Metanephros (tissue), 1 donor: ENCODE measurements around the gene KCNT1. TPM values are rescaled to one million over a fixed set of nuclear protein-coding genes. Genes with fewer than 3 reads are reported as not detected.

ENCODE experiments used
- total RNA-seq: library from RNA; depleted of rRNA; stranded (reverse); fragments of >200 nt; gene quantifications from one replicate; pipeline ENCODE4 v1.2.3, GENCODE V29; 2014

Gene KCNT1
- 1.8 TPM for total RNA-seq

DNA sequence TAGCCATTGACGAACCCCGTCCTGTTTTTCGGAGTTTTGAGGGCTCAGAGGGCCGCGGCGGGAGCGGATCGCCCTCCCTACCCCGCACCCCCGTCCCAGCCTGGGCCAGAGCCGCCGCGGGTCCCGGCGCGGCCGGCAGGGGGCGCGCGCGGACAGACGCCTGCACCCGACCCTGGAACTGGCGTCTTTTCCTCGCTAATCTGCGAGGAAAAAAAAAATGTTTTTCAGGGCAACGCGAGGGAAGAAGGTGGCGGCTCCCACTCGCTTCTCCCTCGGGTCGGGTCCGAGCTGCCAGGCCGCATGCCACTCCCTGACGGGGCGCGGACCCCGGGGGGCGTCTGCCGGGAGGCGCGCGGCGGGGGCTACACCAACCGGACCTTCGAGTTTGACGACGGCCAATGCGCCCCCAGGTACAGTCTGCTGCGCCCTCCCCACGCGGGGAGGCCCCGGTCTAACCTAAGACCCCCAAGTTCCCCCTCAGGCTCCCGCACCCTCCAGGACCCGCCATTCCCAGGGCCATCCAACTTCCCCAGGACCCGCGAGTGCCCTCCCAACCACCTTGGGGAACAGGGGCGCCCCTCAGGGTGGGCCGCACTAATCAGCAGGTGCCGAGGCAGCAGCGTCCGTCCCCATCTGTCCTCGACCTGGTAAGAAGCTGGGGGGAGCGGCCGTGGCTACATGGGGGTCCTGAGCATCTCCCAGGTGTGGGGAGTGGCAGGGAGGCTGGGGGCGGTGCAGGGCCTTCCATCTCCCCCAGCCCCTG, at the start of gene KCNT1:
KCNT1 (plus strand) TSS at position 227 of the 763 bp plus-strand sequence; CDS start at position 301, 74 bp downstream.

DNA sequence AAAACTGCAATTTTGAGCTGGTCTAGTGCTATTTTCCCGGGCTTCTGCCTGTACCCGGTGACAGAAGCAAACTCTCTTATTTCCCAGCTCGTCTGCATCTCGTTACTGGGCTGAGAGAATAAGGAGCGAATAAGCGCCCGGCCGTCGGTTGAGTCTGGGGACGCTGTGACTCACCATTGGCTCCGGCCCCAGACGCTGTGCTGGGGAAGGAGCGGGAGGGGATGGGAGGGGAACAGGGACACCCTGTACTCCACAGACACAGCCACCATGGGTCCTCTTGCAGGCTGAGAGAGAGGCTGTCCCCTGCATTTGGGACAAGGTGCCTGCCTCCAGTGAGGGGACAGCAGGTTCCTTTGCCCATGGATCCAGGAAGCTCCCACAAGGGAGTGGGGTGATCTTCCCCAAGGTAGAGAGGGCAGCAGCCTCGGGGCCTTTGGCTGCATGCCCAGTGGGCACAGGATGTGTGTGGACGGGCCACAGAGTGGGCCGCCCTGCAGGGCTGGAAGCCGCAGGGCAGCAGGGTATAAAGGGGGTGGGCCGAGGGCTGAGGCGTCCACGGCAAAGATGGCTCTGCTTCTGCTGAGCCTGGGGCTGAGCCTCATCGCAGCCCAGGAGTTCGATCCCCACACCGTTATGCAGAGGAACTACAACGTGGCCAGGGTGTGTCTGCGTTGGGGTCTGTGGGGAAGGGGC, 39.1 kb upstream of the KCNT1 start, which contains the start of gene LCN9:
LCN9 (plus strand) TSS at position 552 of the 693 bp plus-strand sequence; CDS start at position 565, 13 bp downstream.

GRCh38 chr9:135699440-135699839, 2.5 kb upstream of the KCNT1 start, which contains the start of gene SOHLH1:
TSS of gene SOHLH1 (minus strand) at chr9:135699481. CDS start at chr9:135699467, 14 bp downstream.

Other genes with a start within 250 kb of the KCNT1 start
- gene PPP1R26, start 222.4 kb upstream of the KCNT1 start, total RNA-seq = 24.2 TPM
- gene MRPS2, start 201.5 kb upstream of the KCNT1 start, total RNA-seq = 28.3 TPM
- gene LCN1, start 180.7 kb upstream of the KCNT1 start, total RNA-seq = not detected
- 0.64 TPM for gene OBP2A, start 156.1 kb upstream of the KCNT1 start, total RNA-seq
- gene PAEP, start 140.4 kb upstream of the KCNT1 start, total RNA-seq = not detected
- not detected for gene GLT6D1, start 62.6 kb upstream of the KCNT1 start, total RNA-seq
- not detected for gene LCN9, start 38.9 kb upstream of the KCNT1 start, total RNA-seq
- not detected for gene SOHLH1, start 2.7 kb upstream of the KCNT1 start, total RNA-seq
- 26.6 TPM for gene CAMSAP1, start 205.4 kb downstream of the KCNT1 start, total RNA-seq